HG03060 (cell line): ENCODE results near the gene NT5DC3.
"Not testable (repeated sequence)": the region's sequence is repeated elsewhere in the genome, so short reads cannot be mapped to it uniquely, and the experiment has no call there.

Source experiments
- ATAC-seq: cut with Tn5 transposase; IDR thresholded peaks from one replicate; pipeline ENCODE4 v1.9.1; 2021; ENCODE audit warnings: low read depth, moderate number of reproducible peaks; ENCODE audit not compliant: unreplicated experiment

The NT5DC3 gene

DNA sequence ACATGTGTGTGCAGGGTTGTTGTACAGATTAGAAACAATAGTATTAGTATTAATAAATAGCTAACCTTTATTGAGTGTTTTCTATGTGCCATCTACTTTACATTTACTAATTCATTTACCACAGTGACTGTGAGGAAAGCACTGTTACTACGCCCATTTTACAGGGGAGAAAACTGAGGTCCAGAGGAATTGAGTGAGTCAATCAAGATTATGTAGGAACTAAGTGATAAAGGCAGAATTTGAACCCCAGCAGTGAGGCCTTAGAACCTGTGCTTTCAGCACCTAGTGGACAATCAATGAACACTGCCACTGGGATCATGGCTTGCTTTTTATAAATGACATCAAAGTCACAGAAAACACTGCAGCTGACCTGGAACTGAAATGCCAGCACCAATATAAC is 28.2 kb downstream of the NT5DC3 start:
- no peak for ATAC-seq

DNA sequence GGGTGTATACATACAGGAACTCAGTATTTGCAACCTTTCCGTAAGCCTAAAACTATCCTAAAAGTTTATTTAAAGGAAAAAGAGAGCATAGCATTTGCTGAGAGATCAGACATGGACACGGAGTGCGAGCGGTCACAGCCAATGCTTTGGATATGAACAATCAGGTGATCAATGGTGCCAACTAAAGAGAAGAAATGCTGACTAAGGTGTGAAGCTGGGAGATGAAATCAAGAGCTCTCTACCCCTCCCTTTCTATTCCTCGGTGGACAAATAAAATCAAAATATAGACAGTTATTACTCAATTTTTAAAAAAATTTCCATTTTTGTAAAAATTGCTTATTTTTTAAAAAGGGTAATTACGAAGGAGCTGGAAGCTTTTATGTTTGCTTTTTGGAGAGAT is 29.2 kb downstream of the NT5DC3 start:
- ATAC-seq = no peak

DNA sequence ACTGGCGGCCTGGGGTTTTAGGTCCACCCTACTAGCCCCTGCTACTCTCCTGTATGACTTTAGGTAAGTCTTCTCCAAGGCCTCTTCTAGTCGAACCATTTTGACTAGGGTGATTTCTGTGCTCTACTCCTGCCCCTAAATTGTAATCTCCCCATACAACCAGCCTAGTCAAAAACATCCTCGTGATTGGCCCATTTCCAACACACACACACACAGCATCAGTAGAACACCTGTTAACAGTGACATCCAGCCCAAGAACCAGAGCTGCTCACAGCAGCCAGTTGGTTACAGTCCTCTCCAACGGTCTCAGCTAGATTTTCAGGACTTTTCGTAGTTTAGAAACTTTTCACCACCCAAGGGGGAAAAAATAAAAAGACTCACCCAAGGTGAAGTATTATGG is 30.9 kb downstream of the NT5DC3 start:
- ATAC-seq = no peak

DNA sequence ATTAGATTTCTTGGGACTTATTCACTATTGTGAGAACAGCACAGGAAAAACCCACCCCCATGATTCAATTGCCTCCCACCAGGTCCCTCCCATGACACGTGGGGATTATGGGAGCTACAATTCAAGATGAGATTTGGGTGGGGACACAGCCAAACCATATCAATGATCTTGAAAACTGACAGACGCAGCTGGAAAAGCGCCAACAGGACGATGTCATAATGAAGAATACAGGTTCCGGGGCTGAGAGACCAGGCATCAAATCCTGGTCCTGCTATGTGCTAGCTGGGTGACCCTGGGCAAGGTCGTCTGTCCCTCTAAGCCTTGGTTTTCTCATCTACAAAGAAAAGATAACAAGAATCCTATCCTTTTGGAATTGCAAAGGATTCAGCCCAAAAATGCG is 31.4 kb downstream of the NT5DC3 start:
- not testable (repeated sequence) for ATAC-seq

DNA sequence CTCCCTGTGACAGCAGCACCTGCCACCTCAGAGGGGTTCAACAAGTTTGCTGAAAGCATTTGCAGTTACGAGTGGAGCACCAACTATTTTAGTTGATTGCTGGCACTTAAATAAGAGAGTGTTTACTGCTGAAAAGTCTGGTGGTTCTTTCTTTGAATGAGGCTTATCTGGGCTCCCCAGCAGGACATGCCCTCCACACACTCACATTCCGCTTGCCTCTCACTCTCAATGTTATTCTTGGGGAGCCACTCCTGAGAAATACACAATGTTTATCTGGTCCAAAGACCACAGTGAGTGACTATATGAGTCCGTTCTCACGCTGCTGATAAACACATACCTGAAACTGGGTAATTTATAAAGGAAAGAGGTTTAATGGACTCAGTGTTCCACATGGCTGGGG is 31.9 kb downstream of the NT5DC3 start:
- ATAC-seq = no peak

DNA sequence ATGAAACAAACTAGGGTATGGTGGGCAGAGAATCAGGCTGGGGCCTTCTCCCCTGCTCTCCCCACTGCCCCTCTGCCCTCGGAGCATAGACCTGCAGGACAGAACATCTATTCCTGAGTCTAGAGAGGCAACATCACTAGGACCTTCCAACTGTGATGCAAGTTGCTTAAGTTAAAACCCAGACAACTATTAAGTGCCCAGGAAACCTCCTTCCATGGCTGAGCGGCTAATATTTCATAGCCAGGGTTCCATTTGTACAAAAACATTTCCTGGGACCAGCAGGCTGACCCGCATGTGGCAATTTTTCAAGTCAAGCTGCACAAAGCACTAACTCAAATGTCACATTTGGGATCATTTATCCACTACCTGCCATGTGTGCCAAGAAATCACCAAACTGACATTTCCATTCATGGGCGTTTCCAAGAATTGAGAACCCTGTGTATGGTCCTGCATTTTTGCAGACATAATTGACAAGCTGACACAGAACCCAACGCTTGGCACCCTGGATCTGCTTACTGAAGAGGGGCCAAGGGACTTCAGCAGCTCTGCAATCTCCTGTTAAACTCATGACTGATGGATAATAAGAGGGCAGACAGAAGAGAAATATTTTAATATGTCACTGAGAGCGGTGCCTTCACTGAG is 32.7 kb downstream of the NT5DC3 start:
- no peak for ATAC-seq

DNA sequence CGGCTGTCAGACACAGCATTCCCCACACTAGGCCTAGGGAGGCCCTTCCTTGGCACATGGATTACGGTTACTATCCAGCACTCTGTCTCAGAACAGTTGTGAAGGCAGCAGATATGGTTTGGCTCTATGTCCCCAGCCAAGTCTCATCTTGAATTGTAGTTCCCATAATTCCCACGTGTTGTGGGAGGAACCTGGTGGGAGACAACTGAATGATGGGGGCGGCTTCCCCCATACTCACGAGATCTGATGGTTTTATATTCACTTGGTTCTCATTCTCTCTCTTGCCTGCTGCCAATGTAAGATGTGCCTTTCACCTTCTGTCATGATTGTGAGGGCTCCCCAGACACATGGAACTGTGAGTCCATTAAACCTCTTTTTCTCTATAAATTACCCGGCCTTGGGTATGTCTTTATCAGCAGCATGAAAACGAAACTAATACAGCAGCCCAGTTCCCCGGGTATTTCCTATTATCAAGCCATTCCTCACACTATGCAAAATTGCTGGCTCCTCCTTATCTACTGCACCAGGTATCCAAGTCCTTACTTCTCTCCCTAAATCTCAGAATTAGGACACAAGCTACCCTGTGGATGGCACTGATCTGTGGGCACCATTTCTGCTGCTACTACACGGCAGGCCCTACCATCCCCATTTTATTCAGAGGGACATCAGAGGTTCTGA is 33.3 kb downstream of the NT5DC3 start:
- no peak for ATAC-seq

DNA sequence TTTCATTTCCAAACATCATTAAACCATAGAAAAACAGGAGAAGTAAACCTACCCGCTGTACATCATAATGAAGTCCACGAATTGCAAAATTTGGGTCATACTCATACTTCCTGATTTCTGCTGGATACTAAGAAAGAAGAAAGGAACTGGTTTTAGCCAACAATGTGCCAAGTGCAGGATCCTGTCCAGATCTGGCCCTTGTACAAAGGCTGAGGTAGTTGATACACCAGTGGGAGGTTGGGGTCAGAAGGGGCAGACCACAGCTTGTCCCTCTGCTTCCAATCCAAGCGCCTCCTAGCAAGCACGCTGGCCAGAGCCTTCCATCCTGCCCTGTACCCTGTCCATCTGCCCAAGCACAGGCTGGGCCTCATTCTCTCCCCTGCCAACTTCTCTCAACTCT is 34.2 kb downstream of the NT5DC3 start:
- ATAC-seq = no peak

DNA sequence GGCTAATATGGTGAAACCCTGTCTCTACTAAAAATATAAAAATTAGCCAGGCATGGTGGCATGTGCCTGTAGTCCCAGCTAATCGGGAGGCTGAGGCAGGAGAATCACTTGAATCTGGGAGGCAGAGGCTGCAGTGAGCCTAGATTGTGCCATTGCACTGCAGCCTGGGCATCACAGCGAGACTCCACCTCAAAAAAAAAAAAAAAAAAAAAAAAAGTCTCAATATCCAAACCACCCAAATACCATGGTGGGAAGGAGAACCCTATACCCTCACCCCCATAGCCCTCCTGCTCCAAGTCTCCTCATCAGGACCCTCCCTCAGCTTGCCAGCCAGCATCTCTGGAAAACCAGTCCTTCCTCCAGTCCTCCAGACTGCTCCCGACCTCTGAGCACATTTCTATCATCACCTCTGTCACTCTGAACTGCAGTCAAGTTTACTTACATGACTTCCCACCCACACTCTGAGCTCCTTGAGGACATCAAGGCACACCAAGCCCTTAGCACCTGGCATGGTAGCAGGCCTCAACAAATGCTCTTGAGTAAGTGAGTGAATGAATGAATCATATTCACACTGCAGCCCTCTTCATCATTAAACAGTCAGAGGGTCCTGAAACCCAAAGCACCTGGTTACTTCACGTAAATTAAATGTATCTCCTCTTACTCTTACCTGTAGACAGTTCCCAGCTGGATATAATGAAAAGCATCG is 35.2 kb downstream of the NT5DC3 start:
- ATAC-seq = no peak

DNA sequence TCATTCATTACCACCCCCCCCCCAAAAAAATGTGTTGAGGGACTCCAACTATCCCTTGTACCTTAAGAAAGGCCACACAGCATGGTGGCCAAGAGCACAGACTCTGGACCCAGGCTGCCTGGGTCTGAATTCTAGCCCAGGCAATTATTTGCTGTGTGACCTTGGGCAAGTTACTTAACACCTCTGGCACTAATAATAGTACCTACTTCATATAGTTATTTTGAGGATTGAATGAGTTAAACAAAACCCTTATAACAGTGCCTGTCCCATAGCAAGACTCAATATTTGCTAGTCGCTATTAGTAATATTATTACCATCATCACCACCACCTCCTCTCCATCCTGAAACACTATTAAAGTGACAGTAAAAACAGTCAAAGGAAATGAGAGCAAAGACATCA is 37.2 kb downstream of the NT5DC3 start:
- no peak for ATAC-seq

DNA sequence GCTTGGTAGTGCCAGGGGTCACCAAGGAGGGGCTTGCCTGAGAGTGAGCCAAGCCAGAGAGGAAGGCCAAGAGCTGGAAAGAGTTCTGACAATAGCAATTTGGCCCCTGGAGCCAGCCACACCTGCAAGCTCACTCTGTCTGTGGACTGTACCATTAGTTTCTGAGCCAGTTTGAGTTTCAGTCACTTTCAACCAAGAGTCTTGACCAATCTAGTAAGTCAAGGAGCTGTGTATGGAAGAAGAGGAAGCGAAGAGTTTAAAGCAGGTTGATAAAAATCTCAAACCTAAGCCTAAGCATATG is 38.5 kb downstream of the NT5DC3 start:
- no peak for ATAC-seq

DNA sequence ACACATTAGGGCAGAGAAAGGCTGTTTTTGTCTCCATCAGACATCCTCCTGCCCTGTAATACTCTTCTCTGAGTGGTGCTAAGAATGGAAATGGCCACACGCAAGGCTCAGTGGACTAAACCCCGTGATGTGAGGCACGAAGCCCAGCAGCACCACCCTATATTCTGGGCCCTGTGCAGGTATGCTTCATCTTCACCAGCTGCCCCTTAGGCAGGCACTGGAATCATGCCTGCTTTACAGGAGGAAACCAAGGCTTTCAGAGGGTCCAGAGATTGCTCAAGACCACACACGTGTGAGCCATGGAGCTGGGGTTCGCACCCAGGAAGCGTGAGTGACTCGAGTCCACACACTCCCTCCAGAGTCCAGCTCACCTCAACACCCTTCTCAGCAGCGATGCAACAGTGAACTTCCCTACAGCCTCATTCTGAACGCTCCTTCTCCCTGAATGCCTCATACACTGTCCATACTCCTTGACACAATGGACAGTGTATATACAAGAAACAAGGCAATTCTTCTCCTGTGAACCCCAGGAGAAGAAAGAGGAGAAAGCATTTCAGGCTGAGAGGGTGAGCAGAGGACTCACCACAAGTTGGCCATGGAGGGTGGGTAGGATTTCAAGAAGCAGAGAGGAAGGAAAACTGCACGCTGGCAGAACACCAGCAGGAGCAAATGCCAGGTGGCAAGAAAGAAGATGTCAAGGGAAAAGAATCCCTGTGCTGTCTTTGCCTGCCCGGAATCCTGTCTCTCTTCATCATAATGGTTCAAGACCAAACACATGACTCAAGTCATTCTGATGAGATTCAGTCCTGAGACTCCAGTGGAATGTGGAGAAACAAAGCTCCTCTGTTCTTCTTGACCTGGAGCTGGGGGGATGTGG is 39.1 kb downstream of the NT5DC3 start:
- no peak for ATAC-seq

DNA sequence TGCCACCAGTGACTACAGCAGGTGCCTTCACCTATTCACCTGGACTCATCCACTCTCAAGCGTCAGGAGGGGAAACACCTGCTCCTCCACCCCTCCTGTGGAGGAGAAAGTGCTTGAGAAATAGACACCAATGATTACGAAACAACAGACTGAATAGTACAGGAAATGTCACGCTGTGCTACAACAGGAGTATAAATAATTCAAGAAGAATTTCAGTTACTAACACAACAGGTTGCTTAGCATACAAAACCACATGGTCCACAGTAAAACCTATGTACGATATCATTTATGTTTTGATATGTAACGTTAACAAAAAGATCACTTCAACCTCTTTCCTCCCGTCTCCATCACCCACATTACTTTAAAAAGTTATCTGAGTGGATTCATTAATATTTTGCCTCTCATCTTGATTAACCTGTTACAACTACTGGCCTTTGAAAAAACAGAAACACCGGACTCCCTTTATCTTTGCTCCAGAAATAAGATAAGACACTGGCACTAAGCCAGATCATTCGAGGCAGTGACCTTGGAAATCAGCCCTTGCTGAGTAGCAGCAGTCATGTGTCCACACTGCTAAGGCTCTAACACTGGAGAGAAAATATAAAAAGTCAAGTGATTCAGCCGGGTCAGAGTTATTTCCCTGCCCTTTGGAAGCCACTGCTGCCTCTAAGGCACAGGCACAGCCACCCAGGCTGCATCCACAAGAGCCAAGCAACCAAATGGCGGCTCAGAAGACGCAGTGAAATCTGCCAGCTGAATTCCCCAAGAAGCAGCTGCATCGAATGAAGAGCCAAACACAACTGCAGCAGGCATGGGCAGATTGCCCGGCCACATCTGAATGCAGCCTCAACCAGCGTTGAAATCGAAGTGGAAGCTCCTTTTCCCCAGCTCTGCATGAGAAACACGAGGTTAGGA is 40.9 kb downstream of the NT5DC3 start:
- ATAC-seq = no peak

DNA sequence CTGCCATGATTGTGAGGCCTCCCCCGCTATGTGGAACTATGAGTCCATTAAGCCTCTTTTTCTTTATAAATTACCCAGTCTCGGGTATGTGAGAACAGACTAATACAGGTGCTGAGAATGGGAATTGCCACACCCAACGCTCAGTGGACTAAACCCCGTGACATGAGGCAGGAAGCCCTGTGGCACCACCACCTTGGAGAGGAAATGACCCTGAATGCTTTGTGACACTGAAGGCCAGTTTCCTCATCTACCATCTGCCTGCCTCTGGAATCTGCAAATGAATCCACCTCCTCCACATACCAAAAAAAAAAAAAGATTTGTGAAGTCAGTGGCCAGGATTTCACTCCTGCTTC is 41.6 kb downstream of the NT5DC3 start:
- no peak for ATAC-seq

DNA sequence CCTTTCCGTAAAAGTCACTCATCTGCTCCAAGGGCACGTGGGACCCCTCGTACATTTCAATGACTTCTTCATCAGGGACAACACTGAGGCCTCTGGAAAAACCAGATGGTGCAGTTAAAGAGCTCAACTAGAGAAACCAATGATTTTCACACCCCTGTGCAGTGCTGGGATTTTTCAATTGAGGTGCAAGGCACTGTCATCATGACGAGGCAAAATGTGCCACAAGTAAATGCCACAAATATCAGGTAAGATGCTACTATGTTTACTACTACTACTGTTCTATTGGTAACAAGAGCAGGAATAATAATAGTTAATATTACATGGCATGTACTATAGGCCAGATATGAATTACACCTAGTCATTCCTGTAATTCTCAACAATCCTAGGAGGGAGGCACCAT is 42.4 kb downstream of the NT5DC3 start:
- no peak for ATAC-seq

DNA sequence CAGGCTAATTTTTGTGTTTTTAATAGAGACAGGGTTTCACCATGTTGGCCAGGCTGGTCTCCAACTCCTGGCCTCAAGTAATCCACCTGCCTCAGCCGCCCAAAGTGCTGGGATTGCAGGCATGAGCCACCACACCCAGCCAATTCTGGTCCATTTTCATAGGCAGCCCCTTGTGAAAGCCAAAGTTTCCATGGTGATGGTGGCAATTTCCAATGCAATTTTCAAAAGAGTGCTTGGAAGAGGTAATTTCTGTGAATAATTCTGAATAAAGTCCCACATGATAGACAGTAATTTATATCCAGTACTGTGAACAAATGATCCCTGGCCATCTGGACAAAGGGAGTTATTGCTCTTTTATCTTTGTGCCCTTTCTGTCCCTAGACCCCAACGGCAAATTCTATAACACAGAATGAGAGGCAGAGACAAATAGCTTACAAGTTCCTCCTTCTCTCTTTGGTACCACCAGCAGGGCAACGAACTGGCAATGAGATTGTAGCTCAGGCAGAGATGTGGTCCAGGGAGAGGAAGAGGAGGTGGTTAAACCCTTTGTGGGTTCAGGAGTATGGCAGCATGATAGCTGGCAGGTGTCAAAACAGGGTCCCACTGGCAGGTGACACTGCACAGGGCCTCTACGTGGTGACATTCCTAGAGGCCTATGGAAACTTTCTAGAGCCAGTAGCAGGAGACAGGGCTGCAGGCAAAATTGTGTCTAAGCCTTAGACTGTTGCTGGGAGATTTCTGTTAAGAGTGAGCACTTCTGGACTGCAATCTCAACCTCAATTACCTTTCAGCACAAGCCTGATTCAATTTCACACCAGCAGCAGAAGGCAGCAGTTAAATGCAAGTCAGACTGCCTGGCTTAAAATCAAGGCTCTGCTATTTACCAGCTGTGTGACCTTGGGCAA is 46.5 kb downstream of the NT5DC3 start:
- ATAC-seq = no peak

DNA sequence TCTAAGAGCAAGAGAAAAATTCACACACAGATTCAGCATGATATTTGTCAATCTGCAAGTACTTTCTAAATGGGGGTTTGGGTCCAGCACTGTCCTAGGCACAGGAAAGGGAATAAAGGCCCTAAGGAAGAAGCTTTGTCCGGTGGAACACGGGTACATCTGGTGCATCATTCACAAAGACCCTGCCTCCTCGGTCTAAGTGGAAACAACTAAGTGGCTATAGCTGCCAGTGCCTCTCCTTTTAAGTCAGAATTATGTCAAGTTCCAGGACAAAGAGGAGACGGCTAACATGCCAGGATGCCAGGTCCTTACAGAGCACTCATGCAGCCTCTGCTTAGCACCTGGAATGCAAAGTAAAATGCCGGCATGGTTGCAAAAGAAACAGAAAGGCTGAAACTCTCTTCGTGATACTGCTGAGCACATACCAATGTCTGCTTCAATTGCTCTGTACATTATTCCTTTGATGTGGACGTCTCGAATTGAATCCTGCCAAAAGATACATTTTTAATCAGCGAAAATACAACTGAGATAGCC is 47.5 kb downstream of the NT5DC3 start:
- ATAC-seq = no peak

DNA sequence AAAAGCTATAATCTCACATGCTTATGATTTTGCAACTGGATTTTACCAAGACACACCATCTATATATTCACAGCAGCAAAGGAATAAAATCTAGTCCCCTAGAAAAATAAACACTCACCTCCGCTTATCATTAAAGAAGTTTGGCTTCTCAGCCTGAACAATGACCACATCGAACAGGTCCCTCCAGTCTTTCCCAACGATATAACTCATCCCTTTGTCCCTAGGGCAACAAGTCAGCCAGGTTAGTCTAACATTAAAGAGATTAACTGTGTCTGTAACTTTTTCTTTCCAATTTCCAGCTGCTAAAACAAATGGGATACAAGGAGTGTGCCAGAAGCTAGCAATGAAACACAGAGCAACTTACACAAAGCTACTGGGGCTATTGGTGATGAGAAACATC is 48.0 kb downstream of the NT5DC3 start:
- ATAC-seq = no peak

DNA sequence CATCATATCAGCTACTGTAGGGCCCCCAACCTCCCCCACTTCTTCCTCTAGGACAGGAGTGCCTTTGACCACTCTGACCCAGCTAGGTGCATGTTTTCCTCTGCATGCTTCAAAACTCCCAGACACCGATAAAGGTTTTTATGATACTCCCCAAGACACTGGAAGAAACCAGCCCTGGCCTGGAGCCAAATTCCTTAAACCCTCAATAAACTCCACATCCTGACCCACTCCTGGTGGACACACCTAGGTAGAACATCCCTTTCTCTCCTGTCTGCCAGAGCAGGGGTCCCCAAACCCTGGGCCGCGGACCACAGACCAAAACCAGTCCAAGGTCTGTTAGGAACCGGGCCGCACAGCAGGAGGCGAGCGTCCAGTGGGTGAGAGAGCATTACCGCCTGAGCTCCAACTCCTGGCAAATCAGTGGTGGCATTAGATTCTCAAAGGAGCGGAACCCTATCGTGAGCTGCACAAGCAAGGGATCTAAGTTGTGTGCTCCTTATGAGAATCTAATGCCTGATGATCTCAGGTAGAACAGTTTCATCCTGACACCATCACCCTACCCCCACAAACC is 49.6 kb downstream of the NT5DC3 start:
- no peak for ATAC-seq
